ENCODE data around the gene PPP2R2C. TPM values are rescaled to one million over a fixed set of nuclear protein-coding genes. Genes with fewer than 3 reads are reported as not detected.

The PPP2R2C gene
- total RNA-seq, 1 experiment from 2014 or later: 26.7 TPM

DNA sequence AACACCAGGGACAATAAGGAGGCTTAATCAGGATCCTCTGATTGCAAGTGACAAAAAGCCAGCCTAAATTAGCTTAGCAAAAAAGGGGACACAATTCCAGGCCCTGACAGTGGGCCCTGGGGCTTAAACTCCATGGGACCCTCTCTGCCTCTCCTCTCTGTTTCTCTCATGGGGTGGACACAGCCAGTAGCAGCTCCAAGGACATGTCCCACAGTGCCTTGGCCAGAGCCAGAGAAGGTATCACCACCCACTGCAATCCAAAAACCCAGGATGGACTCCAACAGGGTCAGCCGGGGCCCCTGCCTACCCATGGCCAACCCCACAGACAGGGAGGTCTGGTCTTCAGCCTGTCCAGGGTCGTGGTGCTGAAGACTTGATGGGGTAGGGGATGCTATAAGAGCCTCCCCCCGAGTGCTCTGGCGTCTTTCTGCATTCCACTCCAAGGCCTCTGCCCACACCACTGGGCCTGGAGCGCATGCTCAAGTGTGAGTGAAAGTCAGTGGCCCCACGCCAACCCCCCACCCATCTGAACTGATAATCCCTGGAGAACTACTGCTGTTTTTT is 19.7 kb upstream of the PPP2R2C start:
- Histone ChIP-seq H3K27ac (ENCODE audit: low read length) (no peak overlapping the region), H3K4me1 (ENCODE audit: control insufficient read depth, insufficient read depth, low read length) (no peaks in the 10 kb centered on the region), H3K36me3 (ENCODE audit: control insufficient read depth, insufficient read depth, low read length) (no peaks in the 10 kb centered on the region), H3K4me3 (ENCODE audit: low read depth in 2 of 2, low read length in 2 of 2) (no peak overlapping the region), H3K27me3 (ENCODE audit: control insufficient read depth, insufficient read depth, low read length) (no peaks in the 10 kb centered on the region), H3K9me3 (ENCODE audit: control insufficient read depth, insufficient read depth, low read depth, low read length) (no peaks in the 10 kb centered on the region)
- in situ Hi-C loops (cut with HindIII; ENCODE audit: low pct_unique_long_range_greater_than_20kb, low sequenced_read_pairs): no loop called here
- ChIA-PET POLR2A (no interaction called here), CTCF (no interaction called here)
- intact Hi-C loops (cut with micrococcal nuclease; ENCODE audit: unreplicated experiment): no loop called here
- BruUV-seq (replicated peaks): no TSS peak
- TF ChIP-seq SIN3A (IDR thresholded peaks at IDR 0.05; ENCODE audit: borderline replicate concordance, insufficient read depth, low read depth, low read length) (no peak), CTCF (IDR thresholded peaks at IDR 0.05) (no peak), TCF7L2 (IDR thresholded peaks at IDR 0.05; ENCODE audit: low read depth, low read length) (no peak), POLR2AphosphoS5 (IDR thresholded peaks at IDR 0.05; ENCODE audit: low read depth, low read length) (no peak)
- TF ChIP-seq, protein P1, sequence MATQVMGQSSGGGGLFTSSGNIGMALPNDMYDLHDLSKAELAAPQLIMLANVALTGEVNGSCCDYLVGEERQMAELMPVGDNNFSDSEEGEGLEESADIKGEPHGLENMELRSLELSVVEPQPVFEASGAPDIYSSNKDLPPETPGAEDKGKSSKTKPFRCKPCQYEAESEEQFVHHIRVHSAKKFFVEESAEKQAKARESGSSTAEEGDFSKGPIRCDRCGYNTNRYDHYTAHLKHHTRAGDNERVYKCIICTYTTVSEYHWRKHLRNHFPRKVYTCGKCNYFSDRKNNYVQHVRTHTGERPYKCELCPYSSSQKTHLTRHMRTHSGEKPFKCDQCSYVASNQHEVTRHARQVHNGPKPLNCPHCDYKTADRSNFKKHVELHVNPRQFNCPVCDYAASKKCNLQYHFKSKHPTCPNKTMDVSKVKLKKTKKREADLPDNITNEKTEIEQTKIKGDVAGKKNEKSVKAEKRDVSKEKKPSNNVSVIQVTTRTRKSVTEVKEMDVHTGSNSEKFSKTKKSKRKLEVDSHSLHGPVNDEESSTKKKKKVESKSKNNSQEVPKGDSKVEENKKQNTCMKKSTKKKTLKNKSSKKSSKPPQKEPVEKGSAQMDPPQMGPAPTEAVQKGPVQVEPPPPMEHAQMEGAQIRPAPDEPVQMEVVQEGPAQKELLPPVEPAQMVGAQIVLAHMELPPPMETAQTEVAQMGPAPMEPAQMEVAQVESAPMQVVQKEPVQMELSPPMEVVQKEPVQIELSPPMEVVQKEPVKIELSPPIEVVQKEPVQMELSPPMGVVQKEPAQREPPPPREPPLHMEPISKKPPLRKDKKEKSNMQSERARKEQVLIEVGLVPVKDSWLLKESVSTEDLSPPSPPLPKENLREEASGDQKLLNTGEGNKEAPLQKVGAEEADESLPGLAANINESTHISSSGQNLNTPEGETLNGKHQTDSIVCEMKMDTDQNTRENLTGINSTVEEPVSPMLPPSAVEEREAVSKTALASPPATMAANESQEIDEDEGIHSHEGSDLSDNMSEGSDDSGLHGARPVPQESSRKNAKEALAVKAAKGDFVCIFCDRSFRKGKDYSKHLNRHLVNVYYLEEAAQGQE (IDR thresholded peaks at IDR 0.05; ENCODE audit: insufficient read depth in 1 of 2, low read depth in 2 of 2, low read length in 1 of 2): no peak
- DNase-seq (ENCODE audit: low read depth, low spot score) (no peak), ATAC-seq (no peak)

GRCh38 chr4:6491235-6491634 is 18.8 kb upstream of the PPP2R2C start:
- ATAC-seq (no peak), DNase-seq (ENCODE audit: low read depth, low spot score) (no peak)
- Histone ChIP-seq H3K27me3 (ENCODE audit: control insufficient read depth, insufficient read depth, low read length) (peaks cover 2% of the 10 kb centered on the region; the same call in 1 of the 2 replicates), H3K4me3 (ENCODE audit: low read depth in 2 of 2, low read length in 2 of 2) (no peak overlapping the region), H3K9me3 (ENCODE audit: control insufficient read depth, insufficient read depth, low read depth, low read length) (no peaks in the 10 kb centered on the region), H3K27ac (ENCODE audit: low read length) (no peak overlapping the region), H3K36me3 (ENCODE audit: control insufficient read depth, insufficient read depth, low read length) (no peaks in the 10 kb centered on the region), H3K4me1 (ENCODE audit: control insufficient read depth, insufficient read depth, low read length) (no peaks in the 10 kb centered on the region)
- in situ Hi-C loops (cut with HindIII; ENCODE audit: low pct_unique_long_range_greater_than_20kb, low sequenced_read_pairs) (no loop called here), intact Hi-C loops (cut with micrococcal nuclease; ENCODE audit: unreplicated experiment) (no loop called here)
- TF ChIP-seq POLR2AphosphoS5 (IDR thresholded peaks at IDR 0.05; ENCODE audit: low read depth, low read length) (no peak), SIN3A (IDR thresholded peaks at IDR 0.05; ENCODE audit: borderline replicate concordance, insufficient read depth, low read depth, low read length) (no peak), TCF7L2 (IDR thresholded peaks at IDR 0.05; ENCODE audit: low read depth, low read length) (no peak), CTCF (IDR thresholded peaks at IDR 0.05) (no peak)
- TF ChIP-seq, protein P1 (IDR thresholded peaks at IDR 0.05; ENCODE audit: insufficient read depth in 1 of 2, low read depth in 2 of 2, low read length in 1 of 2): no peak
- POLR2A ChIA-PET: no interaction called here
- CTCF ChIA-PET: no interaction called here
- no TSS peak for BruUV-seq (replicated peaks)
